Adrenal gland (tissue), 5 donors: Measurements from ENCODE around the gene TPX2.

Source experiments
- POLR2A ChIP-seq, 2 donors: fragments of 450-650 bp; IDR thresholded peaks; one replicate each; pipeline ENCODE4 v1.6.1; 2017; ENCODE audit warnings: antibody characterized with exemption in 2 of 2, mild to moderate bottlenecking in 2 of 2, moderate library complexity in 1 of 2
- TF ChIP-seq, protein P1 (sequence below), 6 experiments: fragments of 450-650 bp in 4 of 6; fragments of 200-600 bp in 2 of 6; sonication (generic) in 1 of 6; IDR thresholded peaks; 1 replicate in 5 of 6; 2 replicates in 1 of 6; pipeline versions ENCODE4 v1.5.1 to v1.8.0; 2016 to 2021; ENCODE audit warnings: antibody characterized with exemption in 6 of 6, mild to moderate bottlenecking in 2 of 6, moderate library complexity in 1 of 6
- donor health status: DM: no; HTN: no; CAD: no.

DNA sequence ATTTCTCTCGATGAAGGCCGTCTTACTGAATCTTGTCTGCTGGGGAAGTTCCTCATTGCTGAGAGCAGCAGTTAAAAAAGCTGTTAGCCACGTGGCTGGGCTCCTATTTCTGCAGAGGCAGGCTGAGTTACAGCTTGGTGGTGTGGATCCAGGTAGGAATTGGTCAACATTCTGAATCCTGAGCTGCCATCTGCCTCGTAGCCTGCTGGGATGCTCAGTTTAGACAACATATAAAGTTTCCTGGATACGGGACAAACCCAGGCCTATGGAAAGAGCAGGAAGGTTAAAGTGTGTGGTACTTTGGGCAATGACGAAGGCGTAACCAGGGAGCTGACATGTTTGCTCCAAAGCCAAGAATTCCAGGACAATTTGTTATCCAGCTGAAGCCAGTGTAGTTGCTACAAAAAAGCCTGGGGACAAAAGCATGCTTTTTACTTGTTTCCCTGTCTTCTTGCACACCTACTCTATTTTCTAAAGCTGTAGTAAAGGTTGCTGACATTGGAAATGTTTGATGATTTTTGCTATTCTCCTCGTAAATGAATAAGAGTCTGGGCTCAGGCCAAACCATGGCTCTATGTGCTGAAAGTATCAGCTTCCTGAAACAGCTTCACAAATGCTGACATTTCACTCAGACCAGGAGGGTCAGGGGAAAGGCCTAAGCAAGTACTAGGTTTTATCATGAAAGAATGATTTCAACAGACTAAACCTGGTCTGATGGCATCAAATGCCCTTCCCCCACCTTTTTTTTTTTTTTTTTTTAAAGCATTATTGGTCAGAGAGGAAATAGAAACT, 67.7 kb downstream of the TPX2 start:
- no peak for TF ChIP-seq POLR2A (IDR thresholded peaks at IDR 0.05)
- TF ChIP-seq, protein P1, sequence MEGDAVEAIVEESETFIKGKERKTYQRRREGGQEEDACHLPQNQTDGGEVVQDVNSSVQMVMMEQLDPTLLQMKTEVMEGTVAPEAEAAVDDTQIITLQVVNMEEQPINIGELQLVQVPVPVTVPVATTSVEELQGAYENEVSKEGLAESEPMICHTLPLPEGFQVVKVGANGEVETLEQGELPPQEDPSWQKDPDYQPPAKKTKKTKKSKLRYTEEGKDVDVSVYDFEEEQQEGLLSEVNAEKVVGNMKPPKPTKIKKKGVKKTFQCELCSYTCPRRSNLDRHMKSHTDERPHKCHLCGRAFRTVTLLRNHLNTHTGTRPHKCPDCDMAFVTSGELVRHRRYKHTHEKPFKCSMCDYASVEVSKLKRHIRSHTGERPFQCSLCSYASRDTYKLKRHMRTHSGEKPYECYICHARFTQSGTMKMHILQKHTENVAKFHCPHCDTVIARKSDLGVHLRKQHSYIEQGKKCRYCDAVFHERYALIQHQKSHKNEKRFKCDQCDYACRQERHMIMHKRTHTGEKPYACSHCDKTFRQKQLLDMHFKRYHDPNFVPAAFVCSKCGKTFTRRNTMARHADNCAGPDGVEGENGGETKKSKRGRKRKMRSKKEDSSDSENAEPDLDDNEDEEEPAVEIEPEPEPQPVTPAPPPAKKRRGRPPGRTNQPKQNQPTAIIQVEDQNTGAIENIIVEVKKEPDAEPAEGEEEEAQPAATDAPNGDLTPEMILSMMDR (IDR thresholded peaks at IDR 0.05), result no peak
